GM18508 (cell line): ENCODE results near the gene MSL2.
"Not testable (repeated sequence)": the region's sequence is repeated elsewhere in the genome, so short reads cannot be mapped to it uniquely, and the experiment has no call there.

ENCODE experiments used
- ATAC-seq: cut with Tn5 transposase; IDR thresholded peaks from one replicate; pipeline ENCODE4 v1.9.1; 2021; ENCODE audit warnings: moderate number of reproducible peaks; ENCODE audit not compliant: insufficient read depth, unreplicated experiment

MSL2 gene

DNA sequence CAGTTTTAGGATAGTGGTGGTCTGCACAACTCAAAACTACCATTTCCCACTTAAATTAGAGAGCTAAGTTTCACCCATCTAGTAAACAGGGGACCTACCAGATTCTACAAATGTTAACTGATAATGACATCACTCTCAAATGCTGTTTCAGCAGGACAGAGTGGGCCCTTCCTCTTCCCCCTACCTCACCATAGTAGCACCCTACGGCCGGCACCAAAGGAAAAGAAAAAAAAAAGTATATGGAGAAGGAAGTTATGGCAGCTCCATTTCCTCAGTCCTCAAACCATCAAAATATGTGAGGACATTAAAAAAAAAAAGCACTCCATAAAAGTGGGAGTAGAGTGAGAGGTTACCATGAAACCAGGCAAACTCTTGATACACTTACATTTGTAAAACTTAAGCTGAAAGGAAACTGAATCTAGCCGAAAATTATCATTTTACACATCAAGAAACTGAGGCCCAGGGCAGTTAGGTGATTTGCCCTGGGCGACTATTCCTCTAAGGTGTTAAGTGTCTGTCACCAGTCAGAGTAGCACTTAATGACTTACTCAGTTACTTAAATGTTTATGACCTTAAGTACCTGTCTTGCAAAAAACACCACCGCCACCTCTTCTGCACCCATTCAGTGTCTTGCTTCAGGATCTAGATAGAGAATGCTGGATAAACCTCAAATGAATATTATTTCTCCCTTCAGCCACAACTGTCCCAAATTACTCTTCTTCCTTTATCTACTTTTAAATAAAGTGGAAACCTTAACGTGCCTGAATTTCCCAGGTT is 2.7 kb downstream of the MSL2 start:
- no peak for ATAC-seq

DNA sequence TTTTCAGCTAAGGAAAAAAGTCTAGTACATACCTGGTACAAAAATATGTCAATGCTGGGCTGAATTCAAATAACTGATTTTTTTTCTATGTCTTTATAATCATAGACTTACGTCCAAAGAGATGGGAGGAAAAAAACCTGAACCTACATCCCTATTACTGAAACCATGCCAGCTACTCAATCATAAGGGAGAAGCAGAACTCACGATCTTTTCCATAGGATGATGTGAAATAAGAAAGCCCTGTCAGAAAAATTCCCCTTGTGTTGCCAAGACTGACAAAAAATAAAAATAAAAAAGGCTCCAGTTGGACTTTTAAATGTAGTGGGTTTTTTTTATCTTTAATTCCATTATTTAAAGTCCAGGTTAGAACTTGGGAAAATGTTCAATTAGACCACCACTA is 3.3 kb downstream of the MSL2 start:
- no peak for ATAC-seq

DNA sequence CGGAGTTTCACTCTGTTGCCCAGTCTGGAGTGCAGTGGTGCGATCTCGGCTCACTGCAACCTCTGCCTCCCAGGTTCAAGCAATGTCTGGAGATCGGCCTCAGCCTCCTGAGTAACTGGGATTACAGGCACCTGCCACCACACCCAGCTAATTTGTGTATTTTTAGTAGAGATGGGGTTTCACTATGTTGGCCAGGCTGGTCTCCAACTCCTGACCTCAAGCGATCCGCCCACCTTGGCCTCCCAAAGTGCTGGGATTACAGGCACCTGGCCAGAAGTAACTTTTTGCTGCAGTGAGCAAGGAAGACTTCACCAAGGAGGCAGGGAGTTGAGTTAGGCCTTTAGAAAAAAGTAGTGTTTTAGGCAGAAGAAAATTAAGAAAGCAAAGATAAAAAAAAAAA is 3.9 kb downstream of the MSL2 start:
- not testable (repeated sequence) for ATAC-seq

DNA sequence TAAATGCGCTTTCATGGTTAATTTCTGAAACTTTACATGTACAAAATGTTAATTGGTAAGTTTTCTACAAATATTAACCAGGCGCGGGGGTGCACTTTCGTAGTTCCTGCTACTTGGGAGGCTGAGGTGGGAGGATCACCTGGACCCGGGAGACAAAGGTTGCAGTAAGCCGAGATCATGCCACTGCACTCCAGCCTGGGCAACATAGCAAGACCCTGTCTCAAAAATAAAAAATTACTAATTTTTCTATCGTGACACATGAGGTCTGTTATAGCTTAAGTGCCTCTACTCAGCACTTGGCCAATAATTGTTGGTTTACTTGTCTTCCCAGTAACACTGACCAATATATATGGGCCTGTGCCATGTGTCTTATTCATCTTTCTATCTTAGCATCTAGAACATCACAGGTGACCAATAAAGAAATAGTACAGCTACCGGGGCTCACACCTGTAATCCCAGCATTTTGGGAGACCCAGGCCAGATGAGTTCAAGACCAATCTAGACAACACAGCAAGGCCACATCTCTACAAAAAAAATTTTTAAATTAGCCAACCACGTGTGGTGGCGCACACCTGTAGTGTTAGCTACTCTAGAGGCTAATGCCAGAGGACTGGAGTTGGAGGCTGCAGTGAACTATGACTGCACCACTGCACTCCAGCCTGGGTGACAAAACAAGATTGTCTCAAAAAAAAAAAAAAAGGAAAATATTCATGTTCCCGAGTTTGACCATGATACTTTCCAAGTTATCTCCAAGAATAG is 6.1 kb downstream of the MSL2 start:
- ATAC-seq: no peak

DNA sequence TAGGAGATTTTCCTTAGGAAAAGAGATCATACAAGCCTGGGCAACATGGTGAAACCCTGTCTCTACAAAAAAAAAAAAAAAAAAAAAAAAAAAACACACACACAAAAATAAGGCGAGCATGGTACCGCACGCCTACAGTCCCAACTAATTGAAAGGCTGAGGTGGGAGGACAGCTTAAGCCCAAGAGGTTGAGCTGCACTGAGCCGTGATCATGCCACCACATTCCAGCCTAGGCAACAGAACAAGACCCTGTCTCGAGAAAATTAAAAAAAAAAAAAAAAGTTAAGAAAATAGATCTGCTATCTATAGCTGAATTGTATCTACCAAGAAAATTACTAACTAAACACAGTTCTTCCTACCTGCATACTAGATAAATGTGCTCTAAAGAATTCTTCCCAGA is 7.1 kb downstream of the MSL2 start:
- no peak for ATAC-seq

DNA sequence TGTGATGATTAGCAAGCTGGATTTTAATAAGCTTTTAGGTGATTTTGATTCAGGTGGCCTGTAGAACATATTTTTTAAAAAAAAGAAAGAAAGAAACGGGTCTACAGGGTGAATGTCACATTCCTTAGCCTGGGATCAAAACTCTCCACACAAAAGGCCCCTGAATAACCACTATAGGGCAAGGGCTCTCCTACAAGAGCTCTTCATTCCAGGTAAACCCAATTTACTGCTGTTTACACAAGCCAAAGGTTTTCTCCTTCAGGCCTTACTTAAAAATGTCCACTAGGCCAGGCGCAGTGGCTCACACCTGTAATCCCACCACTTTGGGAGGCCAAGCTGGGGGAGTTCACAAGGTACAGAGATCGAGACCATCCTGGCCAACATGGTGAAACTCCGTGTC is 8.3 kb downstream of the MSL2 start:
- ATAC-seq: no peak

DNA sequence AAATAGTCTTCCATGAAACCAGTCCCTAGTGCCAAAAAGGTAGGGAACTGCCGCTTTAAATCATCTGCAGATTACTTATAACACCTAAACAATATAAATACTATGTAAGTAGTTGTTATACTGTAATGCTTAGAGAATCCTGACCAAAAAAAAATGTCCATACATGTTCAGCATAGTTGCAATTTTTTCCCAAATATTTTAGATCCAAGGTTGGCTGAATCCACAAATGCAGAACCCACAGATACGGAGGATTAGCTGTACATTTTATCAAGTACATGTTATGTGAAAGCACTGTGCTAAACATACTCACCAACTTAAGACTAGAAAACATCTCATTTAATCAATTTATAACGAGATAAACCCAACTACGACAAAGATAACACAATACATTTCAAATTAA is 9.3 kb downstream of the MSL2 start:
- no peak for ATAC-seq

DNA sequence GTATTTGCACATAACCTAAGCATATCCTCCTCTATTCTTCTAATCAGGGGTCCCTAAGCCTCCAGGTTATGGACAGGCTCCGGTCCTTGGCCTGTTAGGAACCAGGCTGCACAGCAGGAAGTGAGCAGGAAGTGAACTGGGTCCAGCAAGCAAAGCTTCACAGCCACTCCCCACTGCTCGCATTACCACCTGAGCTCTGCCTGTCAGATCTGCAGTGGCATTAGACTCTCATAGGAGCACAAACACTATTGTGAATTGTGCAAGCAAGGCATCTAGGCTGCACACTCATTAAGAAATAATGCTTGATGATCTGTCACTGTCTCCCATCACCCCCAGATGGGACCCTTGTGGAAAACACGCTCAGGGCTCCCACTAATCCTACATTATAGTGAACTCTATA is 9.8 kb downstream of the MSL2 start:
- no peak for ATAC-seq

DNA sequence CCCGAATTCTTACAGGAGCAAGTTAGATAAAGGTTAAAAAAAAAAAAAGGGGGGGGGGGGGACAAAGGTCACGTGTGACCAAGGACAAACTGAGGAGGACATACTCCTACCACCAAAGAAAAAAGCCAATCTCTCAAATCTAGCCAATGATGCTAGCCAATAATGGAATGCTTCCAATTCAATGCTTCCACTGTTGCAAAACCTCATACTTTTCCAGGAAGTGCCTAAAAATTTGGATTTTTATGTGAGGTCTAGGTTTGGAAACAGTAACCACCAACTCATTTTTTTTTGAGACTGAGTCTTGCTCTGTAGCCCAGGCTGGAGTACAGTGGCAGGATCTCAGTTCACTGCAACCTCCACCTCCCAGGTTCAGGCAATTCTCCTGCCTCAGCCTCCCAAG is 11.4 kb downstream of the MSL2 start:
- no peak for ATAC-seq

DNA sequence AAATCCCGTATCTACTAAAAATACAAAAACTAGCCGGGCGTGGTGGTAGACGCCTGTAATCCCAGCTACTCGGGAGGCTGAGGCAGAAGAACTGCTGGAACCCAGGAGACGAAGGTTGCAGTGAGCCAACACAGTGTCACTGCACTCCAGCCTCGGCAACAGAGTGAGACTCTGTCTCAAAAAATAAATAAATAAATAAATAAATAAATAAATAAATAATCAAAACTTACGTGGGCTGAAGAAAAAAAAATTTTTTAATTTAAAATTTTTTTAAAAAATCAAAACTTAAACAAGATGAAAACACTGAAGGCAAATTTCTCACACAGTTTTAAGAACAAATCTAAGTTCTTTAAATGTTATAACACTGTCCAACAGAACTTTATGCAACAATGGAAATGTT is 14.4 kb downstream of the MSL2 start:
- no peak for ATAC-seq

DNA sequence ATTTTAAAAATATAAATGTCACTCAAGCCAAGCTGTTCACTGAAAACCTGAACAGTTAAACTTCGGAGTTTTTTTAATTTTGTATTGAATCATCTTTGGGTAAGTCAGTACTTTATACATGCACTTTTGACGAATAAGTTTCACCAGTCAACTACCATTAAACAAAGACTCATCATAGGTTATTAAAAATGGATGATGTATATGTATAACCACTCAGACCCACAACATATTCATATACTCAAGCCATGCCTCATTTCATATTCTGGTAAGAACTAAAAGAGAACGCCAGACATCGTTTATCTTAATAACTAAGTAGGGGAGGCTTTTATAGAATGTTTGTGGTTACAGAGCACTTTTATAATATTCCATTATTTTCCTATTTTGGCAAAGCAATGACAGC is 18.3 kb downstream of the MSL2 start:
- no peak for ATAC-seq

DNA sequence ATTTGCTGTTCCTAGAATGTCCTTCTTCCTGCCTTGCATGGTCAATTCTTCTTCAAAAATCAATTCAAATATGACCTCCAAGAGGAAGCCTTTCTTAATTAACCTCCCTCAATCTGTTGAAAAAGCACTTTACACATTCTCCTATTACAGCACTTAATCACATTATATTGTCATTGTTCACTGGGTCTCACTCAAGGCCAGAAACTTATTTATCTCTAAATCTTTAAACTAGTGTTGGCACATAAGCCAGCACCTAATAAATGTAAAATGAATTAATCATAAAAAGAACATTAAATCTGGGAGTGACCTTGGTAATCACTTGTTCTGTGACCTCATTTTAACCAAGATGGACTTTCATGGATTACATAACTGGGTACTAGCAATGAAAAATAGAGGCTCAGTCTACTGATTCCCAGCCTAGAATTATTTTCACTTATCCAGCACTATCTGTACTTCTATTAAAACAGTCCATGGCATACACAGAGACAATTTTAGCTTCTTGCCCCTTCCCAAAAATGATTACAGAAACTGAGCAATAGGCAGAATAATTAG is 22.1 kb downstream of the MSL2 start:
- ATAC-seq: no peak

DNA sequence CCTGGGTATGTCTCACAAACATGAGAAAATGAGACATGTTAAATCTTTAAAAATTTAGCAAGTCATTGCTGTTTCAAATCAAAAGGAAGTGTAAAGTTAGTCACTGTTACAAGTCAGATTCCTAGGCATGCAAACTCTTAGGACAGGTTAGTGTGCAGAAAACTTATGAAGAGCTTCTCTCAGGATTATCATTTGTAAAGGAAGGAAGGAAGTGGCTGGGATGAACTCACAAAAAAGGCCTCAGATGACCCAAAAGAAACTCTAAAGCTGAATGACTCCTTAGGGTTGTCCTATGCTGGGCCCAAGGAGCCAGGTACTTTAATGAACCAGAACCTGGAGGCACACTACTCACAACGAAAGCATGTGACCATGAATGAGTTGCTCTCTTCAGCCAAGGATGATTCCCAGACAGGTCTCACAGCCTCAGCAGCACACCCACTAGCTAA is 25.0 kb downstream of the MSL2 start:
- ATAC-seq: no peak

DNA sequence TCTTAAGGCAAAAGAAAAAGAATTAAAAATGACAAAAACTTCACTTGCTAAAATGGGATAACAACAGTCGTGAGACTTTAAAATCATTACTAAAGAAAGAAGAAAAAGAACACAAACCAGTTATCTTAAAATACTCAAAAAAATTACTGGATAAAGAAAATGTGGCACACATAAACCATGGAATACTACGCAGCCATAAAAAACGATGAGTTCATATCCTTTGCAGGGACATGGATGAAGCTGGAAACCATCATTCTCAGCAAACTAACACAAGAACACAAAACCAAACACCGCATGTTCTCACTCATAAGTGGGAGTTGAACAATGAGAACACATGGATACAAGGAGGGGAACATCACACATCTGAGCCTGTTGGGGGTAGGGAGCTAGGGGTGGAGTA is 27.9 kb downstream of the MSL2 start:
- not testable (repeated sequence) for ATAC-seq

DNA sequence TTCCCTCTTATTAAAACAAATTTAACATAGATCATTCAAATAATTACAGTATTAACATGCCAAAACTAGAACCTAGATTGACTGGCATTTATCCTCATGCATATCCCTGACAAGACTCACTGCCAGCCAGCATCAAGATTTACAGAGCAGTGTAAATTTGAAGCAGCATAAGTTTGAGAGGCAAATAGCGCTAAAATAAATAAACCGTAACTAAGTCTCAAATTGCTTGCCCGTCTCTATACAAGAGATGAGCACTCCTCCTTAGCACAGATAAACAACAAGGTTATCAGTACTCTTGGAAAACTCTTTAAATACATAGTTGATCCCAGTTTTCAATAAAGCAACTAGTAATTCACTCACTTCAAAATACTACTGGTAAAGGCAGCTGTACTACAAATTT is 29.6 kb downstream of the MSL2 start:
- ATAC-seq: no peak

DNA sequence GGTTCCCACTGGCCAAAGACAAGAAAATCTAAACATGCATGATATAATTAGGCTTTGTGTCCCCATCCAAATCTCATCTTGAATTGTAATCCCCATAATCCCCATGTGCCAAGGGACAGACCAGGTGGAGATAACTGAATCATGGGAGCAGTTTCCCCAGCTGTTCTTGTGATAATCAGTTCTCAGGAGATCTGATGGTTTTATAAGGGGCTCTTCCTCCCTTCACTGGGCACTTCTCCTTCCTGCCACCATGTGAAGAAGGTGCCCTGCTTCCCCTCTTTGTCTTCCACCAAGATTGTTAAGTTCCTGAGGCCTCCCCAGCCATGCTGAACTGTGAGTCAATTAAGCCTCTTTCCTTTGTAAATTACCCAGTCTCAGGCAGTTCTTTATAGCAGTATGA is 32.5 kb downstream of the MSL2 start:
- ATAC-seq: not testable (repeated sequence)

DNA sequence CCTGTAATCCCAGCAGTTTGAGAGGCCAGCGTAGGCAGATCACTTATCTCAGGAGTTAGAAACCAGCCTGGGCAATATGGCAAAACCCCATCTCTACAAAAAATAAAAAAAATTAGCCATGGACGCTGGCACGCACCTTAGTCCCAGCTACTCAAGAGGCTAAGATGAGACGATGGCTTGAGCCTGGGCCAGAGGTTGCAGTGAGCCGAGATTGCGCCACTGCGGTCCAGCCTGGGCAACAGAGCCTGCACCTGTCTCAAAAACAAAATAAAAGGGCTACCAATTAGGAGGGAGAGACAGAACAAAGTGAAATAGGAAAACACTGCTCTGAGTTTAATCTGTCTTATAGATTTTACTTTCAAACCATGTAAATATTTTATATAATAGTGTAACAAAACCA is 33.8 kb downstream of the MSL2 start:
- no peak for ATAC-seq

DNA sequence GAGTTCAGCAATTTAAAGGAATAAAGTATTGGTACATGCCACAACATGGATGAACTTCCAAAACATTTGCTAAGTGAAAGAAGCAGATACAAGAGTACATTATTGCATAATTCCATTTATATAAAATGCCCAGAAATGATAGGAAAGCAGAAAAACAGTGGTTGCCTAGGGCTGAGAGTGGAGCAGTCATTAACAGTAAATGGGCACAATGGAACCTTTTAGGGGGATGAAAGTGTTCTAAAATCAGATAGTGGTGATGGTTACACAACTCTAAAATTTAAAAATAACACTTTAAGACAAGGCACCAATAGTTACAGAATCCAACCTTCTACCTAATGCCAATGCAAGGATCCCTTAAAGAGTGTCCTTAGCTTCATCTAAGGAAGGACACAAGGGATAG is 34.6 kb downstream of the MSL2 start:
- ATAC-seq: no peak

DNA sequence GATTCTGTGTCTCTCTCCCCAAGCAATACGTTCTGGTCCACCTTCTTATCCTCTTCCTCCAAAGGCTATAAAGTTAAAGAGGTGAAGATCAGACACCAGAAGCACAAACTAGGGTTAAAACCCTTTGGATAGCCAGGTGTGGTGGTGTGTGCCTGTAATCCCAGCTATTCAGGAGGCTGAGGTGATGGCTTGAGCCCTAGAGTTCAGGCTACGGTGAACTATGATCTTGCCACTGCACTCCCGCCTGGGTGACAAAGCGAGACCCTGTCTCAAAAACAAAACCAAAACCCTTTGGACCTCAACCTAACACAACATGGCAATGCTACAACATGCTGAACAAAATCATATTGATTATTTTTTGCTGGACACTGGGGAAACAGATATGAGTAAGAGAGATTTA is 43.2 kb downstream of the MSL2 start:
- no peak for ATAC-seq

DNA sequence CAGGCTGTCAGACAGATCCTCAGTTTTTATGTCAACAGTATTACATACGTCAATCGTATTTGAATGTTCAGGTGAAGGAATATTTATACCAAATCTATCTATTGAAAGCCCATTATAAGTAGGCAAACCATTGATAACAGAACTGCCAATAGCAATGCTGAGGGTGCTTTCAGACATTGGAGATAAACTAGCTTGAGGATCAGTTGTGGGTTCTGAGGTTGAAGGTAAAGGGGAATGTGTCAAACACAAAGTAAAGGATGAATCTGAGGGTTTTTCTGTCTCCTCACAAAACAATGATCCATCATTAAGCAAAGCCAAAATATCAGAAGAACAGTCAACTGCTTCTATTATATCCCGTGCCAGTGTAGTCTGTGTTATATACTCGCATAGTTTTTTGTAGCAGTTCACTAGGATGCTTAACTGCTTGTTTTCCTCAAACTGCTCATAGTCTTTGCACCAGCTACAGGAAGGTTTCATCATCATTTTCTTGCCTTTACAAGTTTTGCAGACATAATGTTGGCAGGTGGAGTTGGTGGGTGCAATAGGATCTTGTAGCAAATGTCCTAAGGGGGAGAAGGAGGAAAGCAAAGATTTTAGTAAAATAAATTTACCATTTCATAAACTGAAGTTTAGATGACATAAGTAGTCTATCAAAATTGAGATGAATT is 43.8 kb downstream of the MSL2 start:
- ATAC-seq: no peak

DNA sequence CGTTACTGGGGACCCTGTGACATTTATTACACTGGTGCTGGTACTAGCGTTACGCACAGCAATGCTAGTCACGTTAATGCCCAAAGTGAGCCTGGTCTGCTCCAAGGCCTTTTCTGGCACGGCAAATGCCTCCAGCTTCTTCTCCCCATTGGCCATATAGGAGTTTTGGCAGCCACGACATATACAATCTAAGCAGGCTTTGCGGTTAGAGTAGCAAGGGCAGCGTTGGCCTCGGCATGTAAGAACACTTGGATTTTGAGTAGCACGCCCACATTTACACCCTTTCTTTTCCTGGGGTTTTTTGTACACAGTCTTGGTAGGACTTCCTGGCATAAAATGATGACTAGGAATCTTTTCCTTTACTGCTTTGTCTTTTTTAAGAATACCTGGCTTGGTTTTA is 44.9 kb downstream of the MSL2 start:
- no peak for ATAC-seq
